Lower leg skin (tissue), 4 donors: Measurements from ENCODE around the gene ROR2. TPM values are rescaled to one million over a fixed set of nuclear protein-coding genes. Genes with fewer than 3 reads are reported as not detected.

Source experiments
- DNase-seq, 2 donors: peaks; one replicate each; pipeline ENCODE4 v3.0.0-alpha.2; 2019; ENCODE audit warnings: low spot score in 2 of 2
- H3K4me3 ChIP-seq: fragments of 200-600 bp; sonication (generic); 2 replicates; pipeline ENCODE4 v1.5.1; 2017; ENCODE audit warnings: mild to moderate bottlenecking, low read depth; ENCODE audit not compliant: poor library complexity, severe bottlenecking
- POLR2A ChIP-seq, 2 donors: fragments of 450-650 bp; IDR thresholded peaks; one replicate each; pipeline ENCODE4 v1.6.1; 2016 to 2017; ENCODE audit warnings: antibody characterized with exemption in 2 of 2, mild to moderate bottlenecking in 1 of 2, moderate library complexity in 1 of 2
- WGBS, 2 donors: methylation state at CpG; one replicate each; pipeline ENCODE4 v1.1.5; 2018; 5-methylcytosine and 5-hydroxymethylcytosine counted together
- intact Hi-C: fragments of 100-400 bp; cut with DNase I; formaldehyde crosslinking; loops from one replicate; pipeline ENCODE4 v1.15.0; 2023; ENCODE audit warnings: low total_unique reads
- total RNA-seq, 4 donors: library from RNA; depleted of rRNA; stranded (reverse); fragments of >200 nt; gene quantifications; one replicate each; pipeline ENCODE4 v1.1.0, GENCODE V29; 2016
- TF ChIP-seq, protein P1 (sequence below), 3 donors: fragments of 450-650 bp; IDR thresholded peaks; one replicate each; pipeline ENCODE4 v1.5.1; 2016; ENCODE audit warnings: antibody characterized with exemption in 3 of 3, mild to moderate bottlenecking in 3 of 3, moderate library complexity in 2 of 3

The ROR2 gene
- total RNA-seq, 4 donors from 2014 or later = 2.3 to 8.7 (median 5.8) TPM

DNA sequence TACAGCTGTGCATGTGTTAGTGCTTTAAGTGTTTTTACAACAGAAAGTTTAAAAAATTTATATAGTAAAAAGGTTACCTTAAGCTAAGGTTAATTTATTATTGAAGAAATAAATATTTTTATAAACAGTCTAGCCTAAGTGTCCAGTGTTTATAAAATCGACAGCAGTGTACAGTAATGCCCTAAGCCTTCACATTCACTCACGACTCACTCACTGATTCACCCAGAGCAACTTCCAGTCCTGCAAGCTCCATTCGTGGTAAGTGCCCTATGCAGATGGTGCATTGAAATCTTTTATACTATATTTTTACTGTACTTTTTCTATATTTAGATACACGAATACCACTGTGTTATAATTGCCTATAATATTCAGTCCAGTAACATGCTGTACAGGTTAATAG, 159.1 kb downstream of the ROR2 start:
- H3K4me3 ChIP-seq = no peak overlapping the region
- WGBS, 2 donors = 58 to 67% methylated on average over 4 of the region's 4 CpGs
- peak in 1 of 2 donors; percentile 29 for DNase-seq
- intact Hi-C loops = no loop called here
- TF ChIP-seq POLR2A (IDR thresholded peaks at IDR 0.05) = no peak

DNA sequence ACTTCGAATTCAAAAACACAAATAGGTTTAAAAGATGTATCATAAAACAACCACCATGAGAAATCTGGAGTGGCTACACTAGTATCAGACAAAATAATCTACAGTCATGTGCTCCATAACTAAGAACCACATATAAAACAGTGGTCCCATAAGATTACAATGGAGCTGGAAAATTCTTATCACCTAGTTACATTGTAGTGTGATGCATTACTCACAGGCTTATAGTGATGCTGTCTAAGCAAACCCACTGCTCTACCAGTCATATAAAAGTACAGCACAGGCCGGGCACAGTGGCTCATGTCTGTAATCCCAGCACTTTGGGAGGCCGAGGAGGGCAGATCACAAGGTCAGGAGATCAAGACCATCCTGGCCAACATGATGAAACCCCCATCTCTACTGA, 160.1 kb downstream of the ROR2 start:
- 95% methylated on average over 3 of the region's 3 CpGs for WGBS, 2 donors
- TF ChIP-seq POLR2A (IDR thresholded peaks at IDR 0.05) = no peak
- TF ChIP-seq, protein P1, sequence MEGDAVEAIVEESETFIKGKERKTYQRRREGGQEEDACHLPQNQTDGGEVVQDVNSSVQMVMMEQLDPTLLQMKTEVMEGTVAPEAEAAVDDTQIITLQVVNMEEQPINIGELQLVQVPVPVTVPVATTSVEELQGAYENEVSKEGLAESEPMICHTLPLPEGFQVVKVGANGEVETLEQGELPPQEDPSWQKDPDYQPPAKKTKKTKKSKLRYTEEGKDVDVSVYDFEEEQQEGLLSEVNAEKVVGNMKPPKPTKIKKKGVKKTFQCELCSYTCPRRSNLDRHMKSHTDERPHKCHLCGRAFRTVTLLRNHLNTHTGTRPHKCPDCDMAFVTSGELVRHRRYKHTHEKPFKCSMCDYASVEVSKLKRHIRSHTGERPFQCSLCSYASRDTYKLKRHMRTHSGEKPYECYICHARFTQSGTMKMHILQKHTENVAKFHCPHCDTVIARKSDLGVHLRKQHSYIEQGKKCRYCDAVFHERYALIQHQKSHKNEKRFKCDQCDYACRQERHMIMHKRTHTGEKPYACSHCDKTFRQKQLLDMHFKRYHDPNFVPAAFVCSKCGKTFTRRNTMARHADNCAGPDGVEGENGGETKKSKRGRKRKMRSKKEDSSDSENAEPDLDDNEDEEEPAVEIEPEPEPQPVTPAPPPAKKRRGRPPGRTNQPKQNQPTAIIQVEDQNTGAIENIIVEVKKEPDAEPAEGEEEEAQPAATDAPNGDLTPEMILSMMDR (IDR thresholded peaks at IDR 0.05) = no peak
- intact Hi-C loops = no loop called here
- peak in 1 of 2 donors; percentile 18 for DNase-seq
- H3K4me3 ChIP-seq = no peak overlapping the region

DNA sequence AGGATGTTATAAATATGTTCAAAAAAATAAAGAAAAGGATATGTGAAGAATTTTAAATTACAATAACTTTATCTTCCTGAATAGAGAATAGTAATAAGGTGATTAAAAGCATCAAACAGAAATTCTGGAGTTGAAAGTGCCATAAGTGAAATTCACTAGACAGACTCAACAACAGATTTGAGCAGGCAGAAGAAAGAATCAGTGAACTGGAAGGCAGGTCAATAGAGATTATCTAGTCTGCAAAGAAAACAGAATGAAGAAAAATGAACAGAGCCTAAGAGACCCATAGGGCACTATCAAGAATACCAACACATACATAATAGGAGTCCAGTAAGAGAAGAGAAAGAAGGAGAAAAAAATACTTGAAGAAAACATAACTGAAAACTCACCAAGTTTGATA, 162.1 kb downstream of the ROR2 start:
- intact Hi-C loops = no loop called here
- no peak for DNase-seq
- TF ChIP-seq POLR2A (IDR thresholded peaks at IDR 0.05) = no peak
- TF ChIP-seq, protein P1 (IDR thresholded peaks at IDR 0.05) = no peak
- no peak overlapping the region for H3K4me3 ChIP-seq

DNA sequence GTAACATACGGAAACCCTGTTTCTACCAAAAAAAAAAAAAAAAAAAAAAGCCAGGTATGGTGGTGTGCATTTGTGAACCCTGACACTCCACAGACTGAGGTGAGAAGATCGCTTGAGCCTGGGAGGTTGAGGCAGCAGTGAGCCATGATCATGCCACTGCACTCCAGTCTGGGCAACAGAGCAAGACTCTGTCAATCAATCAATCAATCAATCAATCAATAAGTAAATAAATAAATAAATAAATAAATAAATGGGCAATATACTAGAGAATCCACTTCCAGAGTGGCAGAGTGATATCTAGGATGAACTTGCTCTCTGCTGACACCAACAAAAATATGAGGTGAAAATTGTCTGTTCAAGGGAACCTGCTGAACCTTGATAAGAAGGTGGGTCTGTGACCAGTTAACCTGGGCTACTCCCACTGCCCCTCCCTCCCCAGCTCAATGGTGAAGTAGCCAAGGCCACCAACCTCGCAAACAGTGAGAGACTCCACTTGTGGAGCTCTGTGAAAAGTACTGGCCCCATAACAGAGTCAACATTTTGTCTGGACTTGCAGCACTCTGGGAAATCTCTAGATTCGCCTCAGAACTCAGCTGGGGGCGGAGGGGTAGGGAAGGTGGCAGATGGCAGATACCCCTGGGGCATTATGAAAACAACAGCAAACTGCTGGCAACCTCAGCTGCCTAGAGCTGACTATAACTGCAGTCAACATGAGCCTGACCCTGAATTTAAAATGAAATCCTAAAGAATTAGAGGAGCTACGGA, 163.7 kb downstream of the ROR2 start:
- H3K4me3 ChIP-seq = no peak overlapping the region
- peak in 1 of 2 donors; percentile 17 for DNase-seq
- intact Hi-C loops = no loop called here
- no peak for TF ChIP-seq POLR2A (IDR thresholded peaks at IDR 0.05)
- TF ChIP-seq, protein P1 (IDR thresholded peaks at IDR 0.05) = no peak
- 79 to 80% methylated on average over 6 of the region's 6 CpGs for WGBS, 2 donors

DNA sequence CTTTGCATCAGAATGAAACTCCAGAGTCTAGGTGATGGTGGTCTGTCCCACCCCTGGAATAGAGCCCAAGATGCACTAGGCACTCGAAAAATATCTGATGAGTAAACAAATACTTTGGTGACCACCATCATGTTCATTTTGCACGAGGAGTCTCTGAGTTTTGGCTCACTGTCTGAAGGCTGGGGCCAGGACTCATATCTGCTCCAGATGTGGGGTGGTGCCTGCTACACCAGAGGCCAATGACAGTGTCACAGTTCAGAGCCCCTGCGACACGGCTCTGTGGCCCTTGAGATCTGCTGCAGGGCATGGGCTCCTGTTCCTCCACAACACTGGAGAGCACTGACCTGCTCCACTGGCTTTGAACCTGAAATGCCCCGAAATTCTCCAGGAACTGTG, 164.6 kb downstream of the ROR2 start:
- TF ChIP-seq POLR2A (IDR thresholded peaks at IDR 0.05) = no peak
- TF ChIP-seq, protein P1 (IDR thresholded peaks at IDR 0.05) = no peak
- DNase-seq = peak in 1 of 2 donors; percentile 82
- intact Hi-C loops = no loop called here
- 59 to 70% methylated on average over 5 of the region's 5 CpGs for WGBS, 2 donors
- H3K4me3 ChIP-seq = no peak overlapping the region

DNA sequence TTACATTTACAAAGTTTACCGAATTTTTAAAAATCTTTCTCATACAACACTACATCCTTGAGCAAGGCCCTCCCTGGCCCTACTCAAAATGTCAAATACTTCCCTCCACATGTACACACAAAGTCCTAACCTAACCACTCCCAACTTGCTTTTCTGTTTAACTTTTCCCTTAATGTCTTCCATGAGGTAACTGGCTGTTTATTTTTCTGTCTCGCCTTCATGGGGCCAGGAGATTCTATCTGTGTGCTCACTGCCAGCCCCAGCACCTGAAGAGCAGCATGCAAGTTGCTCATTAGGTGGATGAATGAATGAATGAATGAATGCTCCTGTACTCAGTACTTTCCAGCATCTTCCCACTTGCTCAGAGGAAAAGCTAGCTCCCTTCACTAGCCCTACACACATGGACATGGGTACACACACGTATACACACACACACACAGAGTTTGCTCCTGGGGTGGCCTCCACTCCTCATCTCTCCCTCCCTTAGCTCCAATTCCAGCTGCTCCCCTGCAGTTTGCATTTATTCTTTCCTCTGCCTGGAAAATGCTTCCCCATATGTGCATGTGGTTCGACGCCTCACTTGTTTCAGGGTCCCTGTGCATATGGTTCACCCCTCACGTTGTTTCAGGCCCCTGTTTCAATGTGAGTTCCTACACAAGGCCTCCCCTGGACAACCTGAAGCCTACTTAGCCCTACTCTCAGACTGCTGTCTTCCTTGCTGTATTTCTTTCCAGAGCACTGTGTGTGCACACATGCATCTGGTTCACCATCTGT, 165.2 kb downstream of the ROR2 start:
- H3K4me3 ChIP-seq = no peak overlapping the region
- intact Hi-C loops = no loop called here
- no peak for TF ChIP-seq POLR2A (IDR thresholded peaks at IDR 0.05)
- TF ChIP-seq, protein P1 (IDR thresholded peaks at IDR 0.05) = no peak
- DNase-seq = no peak
- WGBS, 2 donors = 88 to 90% methylated on average over 6 of the region's 6 CpGs
